GM21619 (cell line): ENCODE data around the gene CSF1.
"Not testable (repeated sequence)": the region's sequence is repeated elsewhere in the genome, so short reads cannot be mapped to it uniquely, and the experiment has no call there.

Experiments used
- ATAC-seq: cut with Tn5 transposase; IDR thresholded peaks from one replicate; pipeline ENCODE4 v1.9.1; 2021; ENCODE audit not compliant: unreplicated experiment

The CSF1 gene

GRCh38 chr1:109932679-109933078, 22.0 kb downstream of the CSF1 start:
- ATAC-seq, result no peak

DNA sequence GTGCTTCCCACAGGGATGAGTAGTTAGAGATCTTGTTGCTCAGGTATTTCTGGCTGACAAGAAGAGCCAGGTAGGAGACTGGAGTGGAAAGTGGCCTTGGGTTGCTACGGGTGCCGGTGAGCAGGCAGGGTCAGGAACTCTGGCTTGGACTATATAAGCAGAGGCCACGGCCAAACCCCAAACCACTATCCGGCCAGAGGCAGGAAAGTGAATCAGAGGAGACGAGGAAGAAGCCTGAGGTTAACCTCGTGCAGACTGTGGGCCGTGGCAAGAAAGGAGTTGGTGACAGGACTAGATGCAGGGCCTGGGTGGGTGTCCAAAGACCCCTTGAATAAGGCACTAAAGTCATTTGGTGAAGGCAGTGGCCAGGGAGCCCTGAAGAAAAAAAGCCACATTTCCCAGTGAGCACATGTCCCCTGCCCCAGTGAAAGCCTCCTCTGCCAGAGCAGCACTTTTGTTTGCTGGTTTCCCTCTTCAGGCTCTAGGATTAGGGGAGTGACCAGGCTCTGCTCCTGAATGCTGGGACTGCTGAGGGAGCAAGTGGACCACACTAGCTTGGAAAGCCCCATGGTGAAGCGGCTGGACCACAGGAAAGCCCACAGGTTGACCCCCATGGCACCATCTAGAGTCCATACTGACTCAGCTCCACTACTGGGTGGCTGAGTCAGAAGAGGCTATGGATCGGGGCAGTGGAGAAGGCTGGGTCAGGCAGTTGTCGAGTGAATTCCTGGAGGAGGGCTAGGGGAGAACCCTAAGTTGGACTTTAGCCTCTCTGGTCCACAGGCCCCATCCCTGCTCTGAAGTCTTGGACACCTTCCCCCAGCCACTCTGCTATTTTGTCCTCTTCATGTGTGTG, 23.4 kb downstream of the CSF1 start:
- ATAC-seq, result no peak

- ATAC-seq, result no peak
Measured at GRCh38 chr1:109935451-109935900, 24.8 kb downstream of the CSF1 start.

GRCh38 chr1:109937738-109938137, 27.1 kb downstream of the CSF1 start:
- no peak for ATAC-seq

GRCh38 chr1:109938556-109938955, 27.9 kb downstream of the CSF1 start:
- no peak for ATAC-seq

GRCh38 chr1:109942434-109942833, 31.8 kb downstream of the CSF1 start:
- no peak for ATAC-seq

GRCh38 chr1:109944541-109944940, 33.9 kb downstream of the CSF1 start:
- no peak for ATAC-seq

GRCh38 chr1:109946511-109946910, 35.9 kb downstream of the CSF1 start:
- no peak for ATAC-seq

- ATAC-seq, result no peak
Measured at GRCh38 chr1:109947582-109948284, 37.1 kb downstream of the CSF1 start.

GRCh38 chr1:109948285-109948630, 37.6 kb downstream of the CSF1 start:
- ATAC-seq, result no peak

- no peak for ATAC-seq
Measured at GRCh38 chr1:109950038-109950437, 39.4 kb downstream of the CSF1 start.

DNA sequence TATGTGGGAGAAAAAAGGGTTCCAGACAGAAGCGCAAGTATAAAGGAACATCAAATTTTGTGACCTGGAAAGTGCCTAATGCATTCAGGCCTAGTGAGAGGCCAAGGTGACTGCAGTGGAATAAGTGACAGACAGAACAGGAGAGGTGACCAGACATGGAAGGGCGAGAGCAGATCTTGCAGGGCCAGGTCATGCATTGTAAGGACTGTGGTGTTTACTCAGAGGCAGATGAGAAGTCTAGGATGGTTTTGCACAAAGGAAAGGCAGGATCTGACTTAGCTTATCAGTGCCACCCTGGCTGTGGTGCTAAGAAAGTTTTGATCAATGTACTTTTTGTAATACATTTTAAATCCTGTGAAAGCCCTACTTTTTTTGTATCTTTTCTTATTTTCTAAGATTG, 39.9 kb downstream of the CSF1 start:
- no peak for ATAC-seq

GRCh38 chr1:109951501-109951900, 40.9 kb downstream of the CSF1 start:
- ATAC-seq, result not testable (repeated sequence)

- no peak for ATAC-seq
Measured at GRCh38 chr1:109954041-109954512, 43.4 kb downstream of the CSF1 start.

DNA sequence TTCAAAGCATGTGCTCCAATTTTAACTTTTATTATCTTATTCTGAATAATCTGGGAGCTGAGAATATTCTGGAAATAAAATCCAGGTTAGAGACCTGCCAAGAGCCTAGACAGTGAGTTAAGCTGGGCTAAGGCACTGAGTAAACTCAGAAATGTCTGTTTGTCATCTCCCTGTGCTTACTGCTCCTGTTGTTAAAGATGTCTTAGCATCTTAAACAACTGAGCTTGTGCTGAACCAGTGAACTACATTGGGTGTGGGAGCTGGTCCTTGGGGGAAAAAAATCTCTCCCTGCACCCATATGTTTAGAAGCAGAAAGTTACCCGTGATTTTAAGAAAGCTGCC, 49.0 kb downstream of the CSF1 start:
- no peak for ATAC-seq

DNA sequence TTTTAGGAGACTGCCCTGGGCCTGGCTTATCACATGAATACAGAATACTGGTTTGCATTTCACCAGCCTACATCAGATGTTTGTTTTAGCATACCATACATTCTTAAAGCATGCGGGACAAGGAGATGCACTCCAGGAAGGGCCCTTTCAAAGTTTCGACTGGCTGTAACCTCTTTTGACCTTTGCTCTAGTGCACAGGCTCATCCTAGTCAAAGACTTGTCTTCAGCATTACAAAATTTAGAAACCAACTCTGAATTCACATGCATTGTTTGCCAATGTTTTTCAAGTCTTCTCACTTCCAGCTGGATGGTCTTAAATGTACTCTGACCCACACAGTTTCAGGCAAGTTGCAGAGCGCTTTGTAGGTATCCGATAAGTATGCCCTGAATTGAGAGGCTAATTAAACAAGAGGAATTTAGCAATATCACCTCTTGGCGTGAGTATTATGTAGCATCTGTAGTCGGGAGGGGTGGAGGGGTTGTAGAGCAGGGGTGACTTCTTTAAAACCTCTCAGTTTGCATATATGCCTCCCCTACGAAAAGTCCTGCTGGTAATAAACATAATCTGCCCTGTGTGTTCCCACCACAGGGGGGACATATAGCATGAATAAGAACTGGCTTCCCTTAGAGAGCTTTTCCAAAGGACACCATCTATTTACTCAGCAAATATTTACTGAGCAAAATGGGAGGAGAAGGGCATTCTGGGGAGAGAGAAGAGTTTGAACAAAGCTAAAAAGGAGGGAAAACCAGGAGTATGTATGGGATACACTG, 49.5 kb downstream of the CSF1 start:
- no peak for ATAC-seq

DNA sequence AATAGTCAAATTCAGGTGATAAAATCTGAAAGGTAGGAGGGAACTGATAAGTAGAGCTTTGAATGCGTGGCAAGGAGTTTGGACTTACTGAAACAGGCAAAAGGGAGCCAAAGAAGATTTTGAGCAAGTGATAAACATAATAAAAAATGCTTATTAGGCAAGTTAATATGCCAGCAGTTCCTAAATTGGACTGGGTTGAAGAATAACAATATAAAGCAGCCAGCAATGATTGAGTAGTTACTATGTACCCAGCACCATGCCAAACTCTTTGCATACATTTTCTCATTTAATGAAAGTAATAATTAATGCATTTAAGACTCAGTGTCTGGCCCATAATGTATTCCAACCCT, 50.1 kb downstream of the CSF1 start:
- no peak for ATAC-seq

- ATAC-seq, result no peak
Measured at GRCh38 chr1:109963864-109964263, 53.2 kb downstream of the CSF1 start.

DNA sequence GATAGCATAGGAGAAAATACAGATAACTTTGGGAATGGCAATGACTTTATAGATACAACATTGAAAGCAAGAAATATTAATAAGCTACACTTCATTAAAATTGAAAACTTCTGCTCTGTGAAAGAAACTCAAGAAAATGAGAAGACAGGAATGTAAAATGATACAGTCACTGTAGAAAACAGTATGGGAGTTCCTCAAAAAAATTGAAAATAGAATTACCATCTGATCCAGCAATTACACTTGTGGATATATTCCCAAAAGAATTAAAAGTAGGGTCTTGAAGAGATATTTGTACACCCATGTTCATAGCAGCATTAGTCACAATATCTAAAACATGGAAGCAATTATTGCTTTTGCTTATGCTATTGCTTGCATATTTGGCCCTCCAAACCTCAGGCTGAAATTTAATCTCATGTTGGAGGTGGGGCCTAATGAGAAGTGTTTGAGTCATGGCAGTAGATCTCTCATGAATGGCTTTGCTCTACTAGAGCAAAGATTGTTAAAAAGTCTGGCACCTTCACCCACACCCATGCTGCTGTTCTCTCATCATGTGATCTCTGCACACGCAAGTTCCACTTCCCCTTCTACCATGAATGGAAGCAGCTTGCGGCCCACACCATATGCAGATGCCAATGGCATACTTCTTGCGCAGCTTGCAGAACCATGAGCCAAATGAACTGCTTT, 58.6 kb downstream of the CSF1 start:
- ATAC-seq, result no peak

DNA sequence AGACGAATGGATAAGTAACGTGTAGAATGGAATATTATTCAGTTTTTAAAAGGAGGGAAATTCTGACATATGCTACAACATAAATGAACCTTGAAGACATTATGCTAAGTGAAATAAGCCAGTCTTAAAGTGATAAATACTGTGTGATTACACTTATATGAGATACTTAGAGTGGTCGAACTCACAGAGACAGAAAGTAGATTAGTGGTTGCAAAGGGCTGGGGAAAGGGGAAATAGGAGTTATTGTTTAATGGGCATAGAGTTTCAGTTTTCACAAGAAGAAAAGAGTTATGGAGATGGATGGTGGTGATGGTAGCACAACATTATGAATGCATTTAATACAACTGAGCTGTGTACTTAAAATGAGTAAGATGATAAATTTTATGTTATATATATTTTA, 59.3 kb downstream of the CSF1 start:
- no peak for ATAC-seq

- ATAC-seq, result no peak
Measured at GRCh38 chr1:109971559-109971958, 60.9 kb downstream of the CSF1 start.
